ENCODE results near the gene SHMT1.

DNA sequence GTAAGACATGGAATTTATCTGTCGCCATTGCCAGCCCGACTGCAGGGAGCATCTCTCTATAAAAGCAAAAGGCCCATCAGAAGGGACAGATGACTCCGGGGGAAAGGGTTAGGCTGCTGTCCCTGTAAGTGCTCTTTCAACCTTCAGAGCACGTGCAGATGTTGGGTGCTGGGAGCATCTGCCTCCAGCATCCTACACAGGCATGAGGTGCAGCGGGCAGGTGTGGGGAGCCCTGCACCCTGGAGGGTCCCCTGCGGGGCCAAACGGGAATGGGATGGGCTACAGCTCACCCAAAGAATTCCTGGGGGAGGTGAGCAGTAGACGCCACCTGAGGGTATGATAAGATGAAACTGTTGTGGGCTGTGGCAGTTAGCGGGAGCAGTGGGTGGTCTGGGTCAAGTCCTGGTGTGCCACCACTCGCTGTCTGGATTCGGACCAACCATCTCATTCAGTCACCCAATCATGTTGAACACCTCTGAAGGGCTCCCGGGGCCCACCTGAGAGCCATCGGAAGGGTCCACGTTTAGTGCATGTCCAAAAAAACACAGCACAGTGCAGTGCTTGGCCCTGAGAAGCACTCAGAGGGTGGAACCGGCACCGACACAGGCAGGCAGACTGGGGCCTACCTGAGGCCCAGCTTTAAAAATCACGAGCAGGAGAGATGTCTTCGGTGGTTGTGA is 44.4 kb downstream of the SHMT1 start:
- TF ChIP-seq CTCF (IDR thresholded peaks at IDR 0.05) (no peak), POLR2A (IDR thresholded peaks at IDR 0.05) (no peak)

All from body of pancreas (tissue), 4 donors.